Activated CD4-positive, alpha-beta T cell treated with anti-CD3 and anti-CD28 coated beads, Interleukin-2, amount 50 U/mL, for 24 hours (primary cell): ENCODE measurements around the gene TGFA.

Experiments used
- DNase-seq, 2 donors: peaks; one replicate each; pipeline ENCODE4 v3.0.0-alpha.2; 2020; ENCODE audit warnings: low read depth in 1 of 2, low spot score in 1 of 2

TGFA gene

GRCh38 chr2:70525032-70525431 lies 28.6 kb downstream of the TGFA start:
- DNase-seq, result no peak

GRCh38 chr2:70523996-70524965 lies 29.3 kb downstream of the TGFA start:
- no peak for DNase-seq

GRCh38 chr2:70523672-70523995 lies 30.0 kb downstream of the TGFA start:
- DNase-seq, result no peak

- no peak for DNase-seq
Observed at GRCh38 chr2:70522627-70523026, 31.0 kb downstream of the TGFA start.

- no peak for DNase-seq
Observed at GRCh38 chr2:70520825-70521224, 32.8 kb downstream of the TGFA start.

GRCh38 chr2:70519453-70519852 lies 34.2 kb downstream of the TGFA start:
- no peak for DNase-seq

GRCh38 chr2:70518557-70518956 lies 35.1 kb downstream of the TGFA start:
- DNase-seq, result no peak

GRCh38 chr2:70517804-70518203 lies 35.8 kb downstream of the TGFA start:
- no peak for DNase-seq

GRCh38 chr2:70516596-70516995 lies 37.0 kb downstream of the TGFA start:
- DNase-seq, result no peak

- DNase-seq, result no peak
Observed at GRCh38 chr2:70515938-70516337, 37.7 kb downstream of the TGFA start.

- no peak for DNase-seq
Observed at GRCh38 chr2:70514612-70515055, 39.0 kb downstream of the TGFA start.

- no peak for DNase-seq
Observed at GRCh38 chr2:70513738-70514137, 39.9 kb downstream of the TGFA start.

- DNase-seq, result no peak
Observed at GRCh38 chr2:70511971-70512729, 41.5 kb downstream of the TGFA start.

GRCh38 chr2:70510313-70510712 lies 43.3 kb downstream of the TGFA start:
- no peak for DNase-seq

GRCh38 chr2:70509565-70509964 lies 44.1 kb downstream of the TGFA start:
- DNase-seq, result no peak

GRCh38 chr2:70508711-70509462 lies 44.7 kb downstream of the TGFA start:
- DNase-seq, result no peak

- no peak for DNase-seq
Observed at GRCh38 chr2:70505613-70506391, 47.8 kb downstream of the TGFA start.

GRCh38 chr2:70504750-70505149 lies 48.9 kb downstream of the TGFA start:
- no peak for DNase-seq

GRCh38 chr2:70503896-70504295 lies 49.7 kb downstream of the TGFA start:
- no peak for DNase-seq

GRCh38 chr2:70501728-70502127 lies 51.9 kb downstream of the TGFA start:
- no peak for DNase-seq

- no peak for DNase-seq
Observed at GRCh38 chr2:70501215-70501614, 52.4 kb downstream of the TGFA start.
